AG04450 (cell line): ENCODE results near the gene LTBR. TPM values are rescaled to one million over a fixed set of nuclear protein-coding genes. Genes with fewer than 3 reads are reported as not detected.

ENCODE experiments used
- CTCF ChIA-PET: fragments of 300-600, 350-600 bp; formaldehyde crosslinking; extraction: SDS; loops from one replicate; lab custom pipeline; 2022; ENCODE audit warnings: antibody characterized with exemption, inconsistent platforms; lab: Charles Lee
- POLR2A ChIA-PET: fragments of 350-600 bp; formaldehyde crosslinking; extraction: SDS; loops from one replicate; lab custom pipeline; 2021; ENCODE audit warnings: antibody characterized with exemption, inconsistent platforms; lab: Yijun Ruan, JAX
- DNase-seq: peaks from one replicate; pipeline ENCODE4 v3.0.0-alpha.2; 2011; ENCODE audit warnings: low read depth, low spot score
- H3K27ac ChIP-seq: one replicate; pipeline ENCODE4 v1.5.1; 2012; ENCODE audit warnings: low read depth, low read length, control low read depth
- H3K27me3 ChIP-seq: one replicate; pipeline ENCODE4 v1.6.0; 2012; ENCODE audit warnings: low read length; ENCODE audit not compliant: control insufficient read depth, insufficient read depth
- H3K4me3 ChIP-seq: 2 replicates; pipeline ENCODE4 v1.5.1; 2011; ENCODE audit warnings: mild to moderate bottlenecking, low read depth, low read length, control low read depth
- H3K9me3 ChIP-seq: 2 replicates; pipeline ENCODE4 v1.5.1; 2012; ENCODE audit warnings: low read length; ENCODE audit not compliant: control insufficient read depth, insufficient read depth
- CTCF ChIP-seq: IDR thresholded peaks from 2 replicates; pipeline ENCODE4 v1.5.1; 2011; ENCODE audit warnings: low read depth, low read length, control low read depth, inconsistent platforms
- polyA plus RNA-seq: library from polyadenylated mRNA; depleted of rRNA; stranded (reverse); fragments of >200 nt; gene quantifications from 2 replicates; pipeline ENCODE4 v1.2.3, GENCODE V29; 2011

LTBR gene
- polyA plus RNA-seq, 1 experiment: 32.1 TPM

GRCh38 chr12:6367969-6368892 is 15.7 kb upstream of the LTBR start:
- Histone ChIP-seq H3K27ac (peak overlapping the region; percentile 23), H3K27me3 (no peaks in the 10 kb centered on the region), H3K4me3 (no peak overlapping the region), H3K9me3 (no peaks in the 10 kb centered on the region)
- no peak for TF ChIP-seq CTCF
- no peak for DNase-seq
- POLR2A ChIA-PET: interaction anchor here (0.8 to 1.4 kb wide), 2 partner anchors 16 to 32 kb away, joined by 4 to 5 read pairs; partner anchors contain the start of gene LTBR
- CTCF ChIA-PET: interaction anchor here (0.6 to 1.8 kb wide), 4 partner anchors 23 to 316 kb away, joined by 3 to 6 read pairs (median 4); no protein-coding TSS in a partner anchor

GRCh38 chr12:6368906-6369525 is 14.9 kb upstream of the LTBR start:
- DNase-seq: no peak
- Histone ChIP-seq H3K27ac (no peak overlapping the region), H3K4me3 (no peak overlapping the region), H3K9me3 (no peaks in the 10 kb centered on the region), H3K27me3 (no peaks in the 10 kb centered on the region)
- POLR2A ChIA-PET: no interaction called here
- no peak for TF ChIP-seq CTCF
- CTCF ChIA-PET: no interaction called here

GRCh38 chr12:6369916-6370575 is 13.9 kb upstream of the LTBR start:
- peak overlapping the region; percentile 57 for H3K27ac ChIP-seq
- no peak for DNase-seq
- ChIA-PET POLR2A (interaction anchor here (0.6 to 2.2 kb wide), 2 partner anchors 12 to 28 kb away, joined by 3 to 8 read pairs; partner anchors contain the start of gene TNFRSF1A), CTCF (no interaction called here)
- no peak overlapping the region for H3K4me3 ChIP-seq
- no peaks in the 10 kb centered on the region for H3K9me3 ChIP-seq
- no peaks in the 10 kb centered on the region for H3K27me3 ChIP-seq
- no peak for TF ChIP-seq CTCF

GRCh38 chr12:6370576-6370935 is 13.4 kb upstream of the LTBR start:
- Histone ChIP-seq H3K9me3 (no peaks in the 10 kb centered on the region), H3K27ac (peak overlapping the region; percentile 57), H3K27me3 (no peaks in the 10 kb centered on the region), H3K4me3 (no peak overlapping the region)
- POLR2A ChIA-PET: interaction anchor here (0.6 to 2.2 kb wide), 3 partner anchors 29 to 163 kb away, joined by 3 to 8 read pairs (median 6); partner anchors contain the start of gene TNFRSF1A
- DNase-seq: no peak
- no peak for TF ChIP-seq CTCF
- CTCF ChIA-PET: no interaction called here
